Placental pericyte (primary cell): ENCODE results near the gene MAN2A2. TPM values are rescaled to one million over a fixed set of nuclear protein-coding genes. Genes with fewer than 3 reads are reported as not detected.

Source experiments
- small RNA-seq: library from RNA; depleted of rRNA; stranded (forward); fragments of <200 nt; gene quantifications from one replicate; pipeline ENCODE3, GENCODE V24; 2012; ENCODE audit warnings: low replicate concordance
- total RNA-seq: library from RNA; depleted of rRNA; stranded (reverse); fragments of >200 nt; gene quantifications from 2 replicates; pipeline ENCODE4 v1.2.3, GENCODE V29; 2012

MAN2A2 gene
- 13.8 and 20.8 TPM in 2 replicates for total RNA-seq

GRCh38 chr15:90902840-90903732 is at the start of gene MAN2A2:
MAN2A2 (plus strand) TSS chr15:90903302; CDS start chr15:90904208, 906 bp downstream.

GRCh38 chr15:90868261-90868689 is 34.8 kb upstream of the MAN2A2 start, which contains the start of gene FURIN:
FURIN (plus strand) TSS chr15:90868588; CDS start chr15:90875741, 7,153 bp downstream.

GRCh38 chr15:90883976-90884718 is 19.0 kb upstream of the MAN2A2 start, which contains the start of gene FES:
FES (plus strand) TSS chr15:90884504; CDS start chr15:90885046, 542 bp downstream.

GRCh38 chr15:90931828-90932659 is 28.9 kb downstream of the MAN2A2 start, which contains the start of gene HDDC3:
HDDC3 (minus strand) TSS chr15:90932549; CDS start chr15:90932540, 9 bp downstream.

DNA sequence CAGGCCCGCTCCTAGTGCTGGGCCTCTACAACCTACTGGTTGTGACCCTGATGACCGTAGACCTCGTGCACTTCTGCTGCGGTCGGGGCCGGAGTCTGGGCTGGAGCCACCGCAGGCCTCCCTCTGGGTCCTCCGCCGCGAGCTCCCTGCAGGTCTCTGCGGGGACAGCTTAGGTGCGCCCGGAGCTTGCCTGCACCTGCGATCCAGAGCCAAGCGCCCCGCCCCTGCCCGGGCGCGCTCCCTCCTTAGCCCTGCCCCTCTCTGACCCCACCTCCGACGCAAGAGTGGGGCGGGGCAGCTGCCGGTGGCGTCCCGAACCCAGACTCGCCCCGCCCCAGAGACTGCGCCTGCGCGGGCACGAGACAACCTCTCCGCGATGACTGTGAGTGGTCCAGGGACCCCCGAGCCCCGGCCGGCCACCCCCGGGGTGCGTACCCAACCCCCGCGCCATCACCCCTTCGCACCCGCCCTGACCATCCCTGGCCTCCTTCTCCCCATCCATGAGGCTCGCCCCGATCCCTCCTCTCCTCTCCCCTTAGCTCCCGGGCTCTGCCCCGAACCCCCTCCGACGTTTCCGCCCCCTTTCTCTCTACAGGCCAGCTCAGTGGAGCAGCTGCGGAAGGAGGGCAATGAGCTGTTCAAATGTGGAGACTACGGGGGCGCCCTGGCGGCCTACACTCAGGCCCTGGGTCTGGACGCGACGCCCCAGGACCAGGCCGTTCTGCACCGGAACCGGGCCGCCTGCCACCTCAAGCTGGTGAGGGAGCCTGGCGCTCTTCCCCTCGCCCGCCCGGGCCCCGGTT is 32.0 kb downstream of the MAN2A2 start, which contains the start of gene UNC45A:
UNC45A (plus strand) TSS at position 337 of the 803 bp plus-strand sequence; CDS start at position 377, 40 bp downstream.

GRCh38 chr15:90954712-90955623 is 51.9 kb downstream of the MAN2A2 start, which contains the start of gene RCCD1:
RCCD1 (plus strand) TSS chr15:90954884; CDS start chr15:90956735, 1,851 bp downstream.

Small RNAs within 50 kb of the gene (small RNA-seq; reads per million reads assigned to genes)
- gene RN7SL363P = not detected

Other genes with a start within 250 kb of the MAN2A2 start
- 0.44 and 17.0 TPM in 2 replicates for gene BLM, start 186.0 kb upstream of the MAN2A2 start, total RNA-seq
- 72.0 and 142 TPM in 2 replicates for gene FURIN, start 34.7 kb upstream of the MAN2A2 start, total RNA-seq
- gene FES, start 18.8 kb upstream of the MAN2A2 start, total RNA-seq = 8.3 and 8.8 TPM in 2 replicates
- gene HDDC3, start 29.2 kb downstream of the MAN2A2 start, total RNA-seq = 9.7 and 11.8 TPM in 2 replicates
- gene UNC45A, start 32.0 kb downstream of the MAN2A2 start, total RNA-seq = 64.3 and 74.7 TPM in 2 replicates
- 5.9 and 16.0 TPM in 2 replicates for gene RCCD1, start 51.6 kb downstream of the MAN2A2 start, total RNA-seq
- 7.0 and 242 TPM in 2 replicates for gene PRC1, start 91.2 kb downstream of the MAN2A2 start, total RNA-seq
- gene VPS33B, start 119.3 kb downstream of the MAN2A2 start, total RNA-seq = 9.8 and 10.2 TPM in 2 replicates
- gene SV2B, start 197.0 kb downstream of the MAN2A2 start, total RNA-seq = under 0.01 TPM in 1 of 2 replicates, not detected in the other